Heart right ventricle (tissue), 16 donors: Measurements from ENCODE around the gene SPEF2. TPM values are rescaled to one million over a fixed set of nuclear protein-coding genes. Genes with fewer than 3 reads are reported as not detected.

Experiments
- ATAC-seq, 8 donors: fragments of 200-7000 bp; cut with Tn5 transposase; one replicate each; pipeline ENCODE4 v1.9.1; 2020; ENCODE audit warnings: mild to moderate bottlenecking in 8 of 8, moderate library complexity in 8 of 8, moderate number of reproducible peaks in 1 of 8
- DNase-seq, 2 donors: peaks; one replicate each; pipeline ENCODE4 v3.0.0-alpha.2; 2020
- H3K27ac ChIP-seq, 10 donors: fragments of 200-600 bp; sonication (generic) in 2 of 10; one replicate each; pipeline versions ENCODE4 v1.5.0 to v1.8.0; 2020 to 2022; ENCODE audit warnings: mild to moderate bottlenecking in 3 of 10
- H3K27me3 ChIP-seq, 7 donors: fragments of 200-600 bp; one replicate each; pipeline ENCODE4 v1.8.0; 2021 to 2022; ENCODE audit warnings: mild to moderate bottlenecking in 2 of 7
- H3K36me3 ChIP-seq, 9 donors: fragments of 200-600 bp; sonication (generic) in 1 of 9; one replicate each; pipeline versions ENCODE4 v1.5.0 to v1.8.0; 2020 to 2022; ENCODE audit warnings: mild to moderate bottlenecking in 2 of 9
- H3K4me1 ChIP-seq, 9 donors: fragments of 200-600 bp; sonication (generic) in 1 of 9; one replicate each; pipeline versions ENCODE4 v1.5.0 to v1.8.0; 2020 to 2022; ENCODE audit warnings: mild to moderate bottlenecking in 4 of 9
- H3K4me3 ChIP-seq, 10 donors: fragments of 200-600 bp; sonication (generic) in 2 of 10; one replicate each; pipeline versions ENCODE4 v1.5.0 to v1.8.0; 2020 to 2022; ENCODE audit warnings: mild to moderate bottlenecking in 7 of 10, moderate library complexity in 2 of 10
- H3K9me3 ChIP-seq, 11 donors: fragments of 200-600 bp in 10 of 11; sonication (generic) in 2 of 11; one replicate each; pipeline versions ENCODE4 v1.5.0 to v1.8.0; 2013 to 2022; ENCODE audit warnings: mild to moderate bottlenecking in 2 of 11, control low read depth in 1 of 11, moderate library complexity in 1 of 11
- CTCF ChIP-seq, 9 donors: fragments of 200-600 bp; sonication (generic) in 2 of 9; IDR thresholded peaks; one replicate each; pipeline versions ENCODE4 v1.5.0 to v1.8.0; 2021 to 2022; ENCODE audit warnings: antibody characterized with exemption in 9 of 9, mild to moderate bottlenecking in 5 of 9, moderate library complexity in 1 of 9
- WGBS, 2 donors: extraction: QIAGEN DNeasy Blood & Tissue Kit; methylation state at CpG; one replicate each; pipeline ENCODE4 v1.1.7; 2013; ENCODE audit warnings: inconsistent platforms in 1 of 2; 5-methylcytosine and 5-hydroxymethylcytosine counted together
- intact Hi-C, 10 donors: fragments of 100-400 bp; cut with DNase I; formaldehyde crosslinking; loops; one replicate each; pipeline versions ENCODE4 v1.11.1 to v1.14.2; 2022
- polyA plus RNA-seq, 2 donors: library from polyadenylated mRNA; stranded (reverse); fragments of 200-250 nt; gene quantifications; one replicate each; pipeline ENCODE4 v1.2.3, GENCODE V29; 2013
- total RNA-seq, 10 donors: library from RNA; stranded (reverse); fragmentation: NEBNext Ultra II Directional in 3 of 10; extraction: Animal tissue kit (Norgen Biotek cat#: 25700) in 3 of 10; gene quantifications; one replicate each; pipeline versions ENCODE4 v1.2.1 to v1.2.4, GENCODE V29; 2021 to 2023
- donor health status: Arrhythmogenic right ventricular cardiomyopathy.
- donor health status: ischemic (EF 13 %, LVEDD 7.1; RV severe dilation, severe dysfunction).
- donor health status: healthy with polysubstance abuse.
- donor health status: DM: no; HTN: yes; CAD: no.
- donor health status: DM: no; HTN: no; CAD: no.
- donor health status: ischemic (EF 25% LVEDD 6.9; RV normal size, moderate dysfunction).
- donor health status: ischemic (EF 25% LVEDD 5.7; RV mildly dilated, moderate dysfunction).
- donor health status: healthy.
- donor health status: DM: yes; HTN: yes; CAD: no.
- donor health status: Ischemic cardiomyopathy.
- donor health status: ischemic (EF 35%, LVEDD 5.7; RV mildly dilated, moderate dysfunction).
- donor health status: nonischemic (EF 11% LVEDD 7.7; RV severe dilation, severe dysfunction).
- donor health status: DM: yes; HTN: yes; CAD: no.
- donor health status: PGD.
- donor health status: ischemic (EF 29% LVEDD 5.4; RV normal size, mild dysfunction).
- donor health status: nonischemic (EF 23%, LVEDD 6.1; RV moderate dilation, normal function).

Gene SPEF2
- total and polyA plus RNA-seq, 12 donors, result 0.42 to 3.2 (median 1.7) TPM

GRCh38 chr5:35777358-35778087, 159.9 kb downstream of the SPEF2 start:
- no peak overlapping the region for H3K27ac ChIP-seq
- H3K9me3 ChIP-seq, result no peaks in the 10 kb centered on the region
- no peaks in the 10 kb centered on the region for H3K27me3 ChIP-seq
- peaks cover 0 to 28% (median 11%) of the 10 kb centered on the region in 9 donors for H3K4me1 ChIP-seq
- intact Hi-C loops, result loop anchor here (1.0 to 10.0 kb wide), 4 partner anchors 123 to 150 kb away; no protein-coding TSS in a partner anchor
- TF ChIP-seq CTCF (IDR thresholded peaks at IDR 0.05), result peak; percentile 35 to 69 (median 62)
- H3K36me3 ChIP-seq, result no peaks in the 10 kb centered on the region
- ATAC-seq (peak in 1 of 8 donors; percentile 23), DNase-seq (peak in 1 of 2 donors; percentile 60)
- H3K4me3 ChIP-seq, result no peak overlapping the region
- 24 to 25% methylated on average over 9 of the region's 9 CpGs for WGBS, 2 donors

- 83 to 87% methylated on average over 3 of the region's 3 CpGs for WGBS, 2 donors
These were observed 160.7 kb downstream of the SPEF2 start for GRCh38 chr5:35778259-35778769.

GRCh38 chr5:35780236-35780635, 162.6 kb downstream of the SPEF2 start:
- intact Hi-C loops, result no loop called here
- ATAC-seq, result no peak
- WGBS, 2 donors, result 93 to 94% methylated on average over 6 of the region's 6 CpGs

More at GRCh38 chr5:35778259-35778769, 160.7 kb downstream of the SPEF2 start:
- Histone ChIP-seq H3K36me3 (no peaks in the 10 kb centered on the region), H3K4me3 (no peak overlapping the region), H3K27me3 (no peaks in the 10 kb centered on the region), H3K4me1 (peaks cover 0 to 31% (median 11%) of the 10 kb centered on the region in 9 donors), H3K9me3 (no peaks in the 10 kb centered on the region), H3K27ac (no peak overlapping the region)
- intact Hi-C loops, result loop anchor here in 4 of 10 donors (5.0 to 10.0 kb wide), 2 partner anchors 124 to 149 kb away; no protein-coding TSS in a partner anchor
- ATAC-seq (no peak), DNase-seq (no peak)
- TF ChIP-seq CTCF (IDR thresholded peaks at IDR 0.05), result no peak

More at GRCh38 chr5:35780236-35780635, 162.6 kb downstream of the SPEF2 start:
- Histone ChIP-seq H3K9me3 (no peaks in the 10 kb centered on the region), H3K27me3 (no peaks in the 10 kb centered on the region), H3K27ac (peak overlapping the region in 2 of 10 donors; percentile 18 to 75), H3K4me3 (no peak overlapping the region), H3K4me1 (peaks cover 0 to 31% (median 11%) of the 10 kb centered on the region in 9 donors), H3K36me3 (no peaks in the 10 kb centered on the region)
- no peak for TF ChIP-seq CTCF (IDR thresholded peaks at IDR 0.05)
- no peak for DNase-seq
